HCT116 (cell line): ENCODE measurements around the gene PRKAR1A. TPM values are rescaled to one million over a fixed set of nuclear protein-coding genes. Genes with fewer than 3 reads are reported as not detected.

Experiments
- ATAC-seq: fragments of 200-7000 bp; cut with Tn5 transposase; 2 replicates; pipeline ENCODE4 v1.9.1; 2020; ENCODE audit warnings: mild to moderate bottlenecking, moderate library complexity
- BruUV-seq: library from RNA; stranded (reverse); fragments of 400-500 nt; replicated peaks from 2 replicates; lab custom pipeline; 2021; lab: Mats Ljungman, UMichigan
- CTCF ChIA-PET: fragments of 300-600 bp; sonication (Branson Sonifier 250); formaldehyde crosslinking; loops from one replicate; lab custom pipeline; 2021; ENCODE audit warnings: antibody characterized with exemption; lab: Charles Lee
- POLR2A ChIA-PET: fragments of 300-600, 350-600 bp; sonication (Branson Sonifier 250); formaldehyde crosslinking; loops from one replicate; lab custom pipeline; 2021; ENCODE audit warnings: antibody characterized with exemption; lab: Charles Lee
- RAD21 ChIA-PET, 2 experiments: fragments of 300-600 bp; sonication (Branson Sonifier 250); formaldehyde crosslinking; loops; one replicate each; lab custom pipeline; 2023; ENCODE audit warnings: low total read pairs in 2 of 2; ENCODE audit not compliant: uncharacterized antibody in 2 of 2, unreplicated experiment in 2 of 2, low non-redundant PET in 1 of 2; lab: Charles Lee
- DNase-seq: peaks from one replicate; pipeline ENCODE4 v3.0.0-alpha.2; 2010; ENCODE audit warnings: low read depth, low spot score
- H2AFZ ChIP-seq: fragments of 200-600 bp; shearing (Covaris generic), sonication (generic); 2 replicates; pipeline ENCODE4 v1.6.1; 2017; ENCODE audit warnings: low read depth, mixed run types, mixed read lengths, antibody characterized with exemption, low read length; ENCODE audit not compliant: poor library complexity, severe bottlenecking
- H3K27ac ChIP-seq: 2 replicates; pipeline ENCODE4 v1.5.1; 2012; ENCODE audit warnings: low read depth, low read length
- H3K27me3 ChIP-seq: fragments of 200-600 bp; sonication (generic); 2 replicates; pipeline ENCODE4 v1.6.1; 2016; ENCODE audit warnings: mixed run types, low read length, mixed read lengths; ENCODE audit not compliant: insufficient read depth
- H3K36me3 ChIP-seq, 2 experiments: fragments of 200-500 bp in 1 of 2; fragments of 200-600 bp in 1 of 2; sonication (Bioruptor generic) in 1 of 2; sonication (generic) in 1 of 2; 2 replicates each; pipeline versions ENCODE4 v1.5.1 to v1.6.1; 2014 to 2016; ENCODE audit warnings: low read length in 2 of 2, inconsistent platforms in 1 of 2, mixed read lengths in 1 of 2, mixed run types in 1 of 2; ENCODE audit not compliant: insufficient read depth in 2 of 2, control insufficient read depth in 1 of 2
- H3K4me1 ChIP-seq, 2 experiments: fragments of 200-600 bp in 1 of 2; sonication (generic) in 1 of 2; 2 replicates each; pipeline versions ENCODE4 v1.5.1 to v1.6.1; 2012 to 2017; ENCODE audit warnings: low read length in 2 of 2, inconsistent platforms in 1 of 2, mild to moderate bottlenecking in 1 of 2, mixed read lengths in 1 of 2, mixed run types in 1 of 2, moderate library complexity in 1 of 2; ENCODE audit not compliant: insufficient read depth in 2 of 2, control insufficient read depth in 1 of 2
- H3K4me2 ChIP-seq: fragments of 200-600 bp; sonication (generic); 2 replicates; pipeline ENCODE4 v1.6.1; 2017; ENCODE audit warnings: mixed run types, low read length, mixed read lengths
- H3K4me3 ChIP-seq, 2 experiments: fragments of 200-600 bp in 1 of 2; sonication (generic) in 1 of 2; replicated peaks in 1 of 2; 2 replicates each; pipeline ENCODE4 v1.5.1; 2011 to 2016; ENCODE audit warnings: low read length in 2 of 2, control low read depth in 1 of 2, low read depth in 1 of 2, mild to moderate bottlenecking in 1 of 2, mixed read lengths in 1 of 2, mixed run types in 1 of 2
- H3K79me2 ChIP-seq: fragments of 200-600 bp; sonication (generic); 2 replicates; pipeline ENCODE4 v1.6.1; 2017; ENCODE audit warnings: mild to moderate bottlenecking, mixed run types, low read length, moderate library complexity, mixed read lengths; ENCODE audit not compliant: insufficient read depth
- H3K9ac ChIP-seq: fragments of 200-600 bp; sonication (generic); 2 replicates; pipeline ENCODE4 v1.6.1; 2016; ENCODE audit warnings: low read length, mixed read lengths
- H3K9me2 ChIP-seq: fragments of 200-600 bp; sonication (generic), shearing (Covaris generic); 2 replicates; pipeline ENCODE4 v1.6.1; 2017; ENCODE audit warnings: mixed run types, mild to moderate bottlenecking, moderate library complexity; ENCODE audit not compliant: insufficient read depth
- H3K9me3 ChIP-seq, 2 experiments: fragments of 200-500 bp in 1 of 2; fragments of 200-600 bp in 1 of 2; sonication (Bioruptor generic) in 1 of 2; sonication (generic) in 1 of 2; 2 replicates each; pipeline ENCODE4 v1.6.1; 2014 to 2017; ENCODE audit warnings: low read length in 2 of 2, mixed read lengths in 2 of 2, inconsistent platforms in 1 of 2, low read depth in 1 of 2, mild to moderate bottlenecking in 1 of 2, mixed run types in 1 of 2, moderate library complexity in 1 of 2; ENCODE audit not compliant: control insufficient read depth in 1 of 2, insufficient read depth in 1 of 2
- H4K20me1 ChIP-seq: fragments of 200-600 bp; sonication (generic), shearing (Covaris generic); 2 replicates; pipeline ENCODE4 v1.6.1; 2017; ENCODE audit warnings: mixed run types, mild to moderate bottlenecking, moderate library complexity; ENCODE audit not compliant: insufficient read depth
- ATF3 ChIP-seq: IDR thresholded peaks from 2 replicates; pipeline ENCODE4 v1.6.1; 2012
- CBX3 ChIP-seq: IDR thresholded peaks from 2 replicates; pipeline ENCODE4 v1.6.1; 2012; ENCODE audit warnings: low read depth
- CEBPB ChIP-seq: IDR thresholded peaks from 2 replicates; pipeline ENCODE4 v1.6.1; 2012; ENCODE audit warnings: low read depth
- CTCF ChIP-seq, 3 experiments: fragments of 200-600 bp in 1 of 3; sonication (generic) in 1 of 3; IDR thresholded peaks in 2 of 3; conservative IDR thresholded peaks in 1 of 3; 2 replicates each; pipeline ENCODE4 v1.5.1; 2012 to 2017; ENCODE audit warnings: low read depth in 2 of 3, low read length in 2 of 3, antibody characterized with exemption in 1 of 3, borderline replicate concordance in 1 of 3, control low read depth in 1 of 3, mild to moderate bottlenecking in 1 of 3, mixed read lengths in 1 of 3, mixed run types in 1 of 3, moderate library complexity in 1 of 3; ENCODE audit not compliant: insufficient read depth in 1 of 3
- EGR1 ChIP-seq: IDR thresholded peaks from 2 replicates; pipeline ENCODE4 v1.6.1; 2012; ENCODE audit warnings: low read depth
- EZH2 ChIP-seq: fragments of 200-600 bp; sonication (generic); IDR thresholded peaks from 2 replicates; pipeline ENCODE4 v1.6.1; 2017; ENCODE audit warnings: antibody characterized with exemption, mixed run types
- EZH2phosphoT487 ChIP-seq: fragments of 200-600 bp; IDR thresholded peaks from 2 replicates; pipeline ENCODE4 v1.6.1; 2018; ENCODE audit warnings: antibody characterized with exemption, borderline replicate concordance
- FOSL1 ChIP-seq: IDR thresholded peaks from 2 replicates; pipeline ENCODE4 v1.6.1; 2012; ENCODE audit warnings: low read depth
- MAX ChIP-seq: IDR thresholded peaks from 2 replicates; pipeline ENCODE4 v1.6.1; 2012
- POLR2A ChIP-seq: IDR thresholded peaks from 2 replicates; pipeline ENCODE4 v1.7.0; 2011; ENCODE audit warnings: borderline replicate concordance; ENCODE audit not compliant: insufficient read depth, insufficient read length; ENCODE audit errors: extremely low read depth
- RAD21 ChIP-seq: IDR thresholded peaks from 2 replicates; pipeline ENCODE4 v1.6.1; 2012; ENCODE audit warnings: low read depth, mild to moderate bottlenecking
- SIN3A ChIP-seq: IDR thresholded peaks from 2 replicates; pipeline ENCODE4 v1.6.1; 2012; ENCODE audit warnings: low read depth
- SP1 ChIP-seq: IDR thresholded peaks from 2 replicates; pipeline ENCODE4 v1.6.1; 2012; ENCODE audit warnings: low read depth
- SRF ChIP-seq: IDR thresholded peaks from 2 replicates; pipeline ENCODE4 v1.6.1; 2012; ENCODE audit warnings: low read depth
- ZFX ChIP-seq: fragments of 450-650 bp; IDR thresholded peaks from 2 replicates; pipeline ENCODE4 v1.6.1; 2017
- ZNF274 ChIP-seq: fragments of 200-500 bp; sonication (Bioruptor generic); IDR thresholded peaks from 2 replicates; pipeline ENCODE4 v1.6.1; 2014; ENCODE audit warnings: mild to moderate bottlenecking, low read depth, low read length, inconsistent platforms
- intact Hi-C: fragments of 100-400 bp; cut with micrococcal nuclease; formaldehyde crosslinking; loops from 2 replicates; pipeline ENCODE4 v1.10.0; 2022
- total RNA-seq: library from RNA; stranded (reverse); gene quantifications from one replicate; pipeline ENCODE4 v1.2.1, GENCODE V29; 2021; ENCODE audit not compliant: unreplicated experiment
- TF ChIP-seq, protein P1 (sequence below): IDR thresholded peaks from 2 replicates; pipeline ENCODE4 v1.6.1; 2011; ENCODE audit warnings: mild to moderate bottlenecking, low read length, moderate library complexity; ENCODE audit not compliant: insufficient replicate concordance; ENCODE audit errors: extremely low read depth

Gene PRKAR1A
- total RNA-seq, 1 experiment from 2014 or later: 295 TPM

DNA sequence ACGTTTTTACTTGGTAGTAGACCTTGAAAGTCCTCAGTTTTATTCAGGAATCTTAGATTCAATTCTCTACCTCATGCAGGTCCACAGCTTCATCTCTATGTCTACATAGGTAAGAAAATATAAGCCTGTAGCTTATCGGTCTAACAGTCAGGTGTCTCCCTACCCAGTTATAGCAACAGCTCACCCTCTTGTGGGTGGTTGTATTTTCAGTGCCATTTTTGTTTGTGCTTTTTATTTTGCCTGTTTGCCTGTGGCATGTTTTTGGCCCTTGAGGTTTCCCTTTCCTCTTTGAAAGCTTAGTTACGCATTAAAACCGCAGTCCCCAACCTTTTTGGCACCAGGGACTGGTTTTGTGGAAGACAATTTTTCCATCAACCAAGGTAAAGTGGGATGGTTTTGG, 31.3 kb upstream of the PRKAR1A start:
- H2AFZ ChIP-seq: no peak overlapping the region
- intact Hi-C loops: no loop called here
- H3K27ac ChIP-seq: no peak overlapping the region
- H3K4me3 ChIP-seq: no peak overlapping the region
- no peaks in the 10 kb centered on the region for H3K9me2 ChIP-seq
- ChIA-PET CTCF (no interaction called here), RAD21 (no interaction called here), POLR2A (no interaction called here)
- peaks cover 15% of the 10 kb centered on the region for H3K27me3 ChIP-seq
- ATAC-seq: no peak
- no peaks in the 10 kb centered on the region for H3K79me2 ChIP-seq
- no peak overlapping the region for H3K9ac ChIP-seq
- no TSS peak for BruUV-seq
- H3K4me2 ChIP-seq: no peak overlapping the region
- no peaks in the 10 kb centered on the region for H3K36me3 ChIP-seq
- no peaks in the 10 kb centered on the region for H4K20me1 ChIP-seq
- no peaks in the 10 kb centered on the region for H3K4me1 ChIP-seq
- TF ChIP-seq ZNF274: no peak
- no peak for TF ChIP-seq POLR2A
- no peak for TF ChIP-seq RAD21
- TF ChIP-seq SRF: no peak
- no peak for TF ChIP-seq EGR1
- TF ChIP-seq, all 23 proteins: peak for 0
- DNase-seq: no peak
- no peaks in the 10 kb centered on the region for H3K9me3 ChIP-seq

GRCh38 chr17:68482576-68483041, 29.6 kb upstream of the PRKAR1A start:
- Histone ChIP-seq H3K9ac (no peak overlapping the region), H3K9me3 (no peaks in the 10 kb centered on the region), H3K27me3 (peaks cover 17% of the 10 kb centered on the region), H3K4me1 (no peaks in the 10 kb centered on the region), H3K9me2 (no peaks in the 10 kb centered on the region), H3K27ac (no peak overlapping the region), H2AFZ (no peak overlapping the region), H3K79me2 (no peaks in the 10 kb centered on the region), H3K36me3 (no peaks in the 10 kb centered on the region), H3K4me2 (no peak overlapping the region), H3K4me3 (no peak overlapping the region), H4K20me1 (no peaks in the 10 kb centered on the region)
- ChIA-PET POLR2A (interaction anchor here (1.2 kb wide), 1 partner anchor 30 kb away, joined by 3 read pairs; the partner anchor contains the start of gene PRKAR1A), CTCF (no interaction called here), RAD21 (no interaction called here)
- DNase-seq (no peak), ATAC-seq (no peak)
- intact Hi-C loops: no loop called here
- BruUV-seq: no TSS peak
- TF ChIP-seq EZH2 (no peak), MAX (no peak), SIN3A (no peak), CBX3 (no peak), ATF3 (no peak), CTCF (IDR thresholded peaks at IDR 0.05 in 2 of 3, conservative IDR thresholded peaks at IDR 0.05 in 1 of 3; ENCODE audit: borderline replicate concordance in 1 of 3, insufficient read depth in 1 of 3, low read depth in 2 of 3, low read length in 2 of 3) (no peak), ZNF274 (no peak), ZFX (no peak), FOSL1 (no peak), RAD21 (no peak), CEBPB (no peak), SP1 (no peak), EGR1 (no peak), EZH2phosphoT487 (no peak)
- TF ChIP-seq, protein P1, sequence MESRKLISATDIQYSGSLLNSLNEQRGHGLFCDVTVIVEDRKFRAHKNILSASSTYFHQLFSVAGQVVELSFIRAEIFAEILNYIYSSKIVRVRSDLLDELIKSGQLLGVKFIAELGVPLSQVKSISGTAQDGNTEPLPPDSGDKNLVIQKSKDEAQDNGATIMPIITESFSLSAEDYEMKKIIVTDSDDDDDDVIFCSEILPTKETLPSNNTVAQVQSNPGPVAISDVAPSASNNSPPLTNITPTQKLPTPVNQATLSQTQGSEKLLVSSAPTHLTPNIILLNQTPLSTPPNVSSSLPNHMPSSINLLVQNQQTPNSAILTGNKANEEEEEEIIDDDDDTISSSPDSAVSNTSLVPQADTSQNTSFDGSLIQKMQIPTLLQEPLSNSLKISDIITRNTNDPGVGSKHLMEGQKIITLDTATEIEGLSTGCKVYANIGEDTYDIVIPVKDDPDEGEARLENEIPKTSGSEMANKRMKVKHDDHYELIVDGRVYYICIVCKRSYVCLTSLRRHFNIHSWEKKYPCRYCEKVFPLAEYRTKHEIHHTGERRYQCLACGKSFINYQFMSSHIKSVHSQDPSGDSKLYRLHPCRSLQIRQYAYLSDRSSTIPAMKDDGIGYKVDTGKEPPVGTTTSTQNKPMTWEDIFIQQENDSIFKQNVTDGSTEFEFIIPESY: no peak
